Kidney epithelial cell (primary cell): Measurements from ENCODE around the gene SGO2. TPM values are rescaled to one million over a fixed set of nuclear protein-coding genes. Genes with fewer than 3 reads are reported as not detected.
"Not testable (repeated sequence)": the region's sequence is repeated elsewhere in the genome, so short reads cannot be mapped to it uniquely, and the experiment has no call there.

Experiments used
- DNase-seq: peaks from one replicate; pipeline ENCODE4 v3.0.0-alpha.2; 2010; ENCODE audit warnings: low read depth
- H3K27me3 ChIP-seq: 2 replicates; pipeline ENCODE4 v1.6.0; 2011; ENCODE audit warnings: low read length; ENCODE audit not compliant: control insufficient read depth, insufficient read depth
- H3K36me3 ChIP-seq: 2 replicates; pipeline ENCODE4 v1.5.1; 2011; ENCODE audit warnings: low read length; ENCODE audit not compliant: control insufficient read depth, insufficient read depth
- H3K4me3 ChIP-seq: 2 replicates; pipeline ENCODE4 v1.5.1; 2011; ENCODE audit warnings: low read depth, mild to moderate bottlenecking, control low read depth, low read length
- total RNA-seq: library from RNA; depleted of rRNA; stranded (reverse); fragments of >200 nt; gene quantifications from 2 replicates; pipeline ENCODE4 v1.2.3, GENCODE V29; 2015
- TF ChIP-seq, protein P1 (sequence below): IDR thresholded peaks from 2 replicates; pipeline ENCODE4 v1.5.1; 2011; ENCODE audit warnings: mild to moderate bottlenecking, moderate library complexity, low read length, control low read depth, inconsistent platforms; ENCODE audit not compliant: insufficient read depth, poor library complexity, severe bottlenecking

Gene SGO2
- total RNA-seq, 1 donor from 2014 or later = 5.4 TPM

DNA sequence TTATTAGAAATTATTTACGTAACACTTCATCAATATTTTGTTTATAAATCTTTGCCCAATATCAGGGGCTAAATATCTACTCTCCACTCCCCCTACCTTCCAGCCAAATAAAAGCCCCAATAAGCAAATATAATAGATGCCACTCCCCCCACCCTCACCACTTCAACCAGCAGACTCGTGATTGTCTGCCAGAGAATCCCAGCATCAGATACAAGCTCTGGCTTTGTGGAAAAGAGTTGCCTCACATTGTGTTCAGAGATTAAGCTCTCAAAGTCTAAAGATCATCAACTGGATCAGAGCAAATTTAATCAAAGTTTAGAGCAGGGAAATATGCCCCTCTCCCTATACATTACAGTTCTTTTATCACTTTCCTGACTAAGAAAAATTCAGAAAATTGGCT lies 99.3 kb downstream of the SGO2 start:
- H3K27me3 ChIP-seq = no peaks in the 10 kb centered on the region
- DNase-seq = no peak
- TF ChIP-seq, protein P1, sequence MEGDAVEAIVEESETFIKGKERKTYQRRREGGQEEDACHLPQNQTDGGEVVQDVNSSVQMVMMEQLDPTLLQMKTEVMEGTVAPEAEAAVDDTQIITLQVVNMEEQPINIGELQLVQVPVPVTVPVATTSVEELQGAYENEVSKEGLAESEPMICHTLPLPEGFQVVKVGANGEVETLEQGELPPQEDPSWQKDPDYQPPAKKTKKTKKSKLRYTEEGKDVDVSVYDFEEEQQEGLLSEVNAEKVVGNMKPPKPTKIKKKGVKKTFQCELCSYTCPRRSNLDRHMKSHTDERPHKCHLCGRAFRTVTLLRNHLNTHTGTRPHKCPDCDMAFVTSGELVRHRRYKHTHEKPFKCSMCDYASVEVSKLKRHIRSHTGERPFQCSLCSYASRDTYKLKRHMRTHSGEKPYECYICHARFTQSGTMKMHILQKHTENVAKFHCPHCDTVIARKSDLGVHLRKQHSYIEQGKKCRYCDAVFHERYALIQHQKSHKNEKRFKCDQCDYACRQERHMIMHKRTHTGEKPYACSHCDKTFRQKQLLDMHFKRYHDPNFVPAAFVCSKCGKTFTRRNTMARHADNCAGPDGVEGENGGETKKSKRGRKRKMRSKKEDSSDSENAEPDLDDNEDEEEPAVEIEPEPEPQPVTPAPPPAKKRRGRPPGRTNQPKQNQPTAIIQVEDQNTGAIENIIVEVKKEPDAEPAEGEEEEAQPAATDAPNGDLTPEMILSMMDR = no peak
- no peak overlapping the region for H3K4me3 ChIP-seq
- H3K36me3 ChIP-seq = no peaks in the 10 kb centered on the region

DNA sequence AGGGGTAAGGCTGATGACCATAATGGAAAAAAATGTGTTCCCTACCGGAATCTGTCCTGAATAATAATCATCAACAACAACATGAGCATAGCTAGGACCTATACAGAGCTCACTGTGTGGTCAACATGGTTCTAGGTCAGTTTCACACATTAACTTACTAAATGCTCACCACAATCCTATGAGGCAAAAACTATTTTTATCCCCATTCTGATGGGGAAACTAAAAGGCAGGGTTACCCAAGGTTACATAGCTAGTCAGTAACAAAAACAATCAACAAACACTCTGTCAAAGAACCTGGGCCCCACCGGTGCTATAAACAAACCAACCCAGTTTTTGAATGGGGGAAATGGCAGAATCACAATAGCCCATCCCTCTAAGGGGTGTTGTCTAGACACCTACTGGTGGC lies 100.0 kb downstream of the SGO2 start:
- TF ChIP-seq, protein P1 = no peak
- Histone ChIP-seq H3K36me3 (no peaks in the 10 kb centered on the region), H3K4me3 (no peak overlapping the region), H3K27me3 (no peaks in the 10 kb centered on the region)
- no peak for DNase-seq

DNA sequence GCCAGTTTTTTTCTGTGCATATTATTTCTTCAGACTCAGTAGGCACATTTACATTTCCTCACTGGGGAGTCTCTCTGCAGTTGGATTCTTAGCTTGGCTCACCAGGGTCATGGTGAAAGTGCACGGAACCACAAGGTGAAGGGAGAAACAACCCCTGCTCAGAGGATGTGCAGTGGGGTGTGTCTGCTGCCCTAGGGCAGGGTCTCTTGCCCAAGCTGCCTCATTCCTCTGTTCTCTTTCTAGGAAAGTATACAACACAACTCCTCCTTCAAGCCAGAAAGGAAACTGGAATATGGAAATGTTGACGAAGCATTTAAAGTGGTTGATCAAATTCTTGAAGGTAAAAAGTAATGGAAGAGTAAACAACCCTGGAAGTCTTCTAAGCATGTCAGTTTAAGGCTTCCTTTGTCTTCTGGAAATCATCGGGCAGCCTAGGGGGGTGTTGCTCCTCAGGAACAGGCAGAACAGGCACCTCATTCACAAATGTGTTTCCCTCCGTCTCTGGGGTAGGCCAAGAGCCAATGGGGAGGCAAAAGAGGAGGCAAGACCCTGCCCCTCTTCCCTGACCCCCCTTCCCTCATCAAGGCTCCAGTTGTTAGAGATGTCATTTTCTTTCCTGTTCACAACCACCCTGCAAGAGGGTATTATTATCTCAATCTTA lies 101.2 kb downstream of the SGO2 start:
- DNase-seq = no peak
- Histone ChIP-seq H3K4me3 (no peak overlapping the region), H3K36me3 (no peaks in the 10 kb centered on the region), H3K27me3 (no peaks in the 10 kb centered on the region)
- TF ChIP-seq, protein P1 = no peak

DNA sequence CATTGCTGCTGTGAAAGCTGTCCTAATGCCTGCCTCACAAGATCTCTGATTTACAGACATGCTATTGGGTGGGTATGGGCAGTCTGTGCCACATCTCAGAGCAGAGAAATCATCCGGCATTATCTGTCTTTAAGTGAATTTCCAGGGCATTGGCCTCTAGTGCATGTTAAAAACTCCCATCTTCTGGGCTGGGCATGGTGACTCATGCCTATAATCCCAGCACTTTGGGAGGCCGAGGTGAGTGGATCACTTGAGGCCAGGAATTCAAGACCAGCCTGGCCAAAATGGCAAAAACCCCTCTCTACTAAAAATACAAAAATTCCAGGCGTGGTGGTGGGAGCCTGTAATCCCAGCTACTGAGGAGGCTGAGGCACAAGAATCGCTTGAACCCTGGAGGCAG lies 102.5 kb downstream of the SGO2 start:
- not testable (repeated sequence) for H3K27me3 ChIP-seq, DNase-seq, H3K4me3 ChIP-seq, H3K36me3 ChIP-seq

DNA sequence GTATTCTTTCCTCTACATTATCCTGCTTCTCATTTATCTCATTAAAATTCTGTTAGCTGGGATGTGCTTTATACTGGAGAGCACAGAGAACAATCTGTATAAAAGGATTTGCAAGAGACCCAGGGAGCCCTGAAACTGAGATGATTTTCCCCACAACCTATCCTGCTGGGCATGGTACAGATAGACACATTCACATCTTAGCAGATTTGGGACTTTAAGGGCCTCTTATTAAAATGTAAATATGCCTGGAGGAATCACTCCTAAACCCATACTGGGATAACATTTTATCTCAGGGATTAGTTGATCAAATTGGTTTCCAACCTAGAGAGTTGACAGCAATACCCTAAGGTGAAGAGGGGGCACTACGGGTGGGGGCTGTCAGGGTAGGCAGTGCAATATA lies 105.3 kb downstream of the SGO2 start:
- no peak for DNase-seq
- no peak overlapping the region for H3K4me3 ChIP-seq
- no peaks in the 10 kb centered on the region for H3K36me3 ChIP-seq
- no peaks in the 10 kb centered on the region for H3K27me3 ChIP-seq
- TF ChIP-seq, protein P1 = no peak

Other genes starting within 250 kb of the SGO2 start
- gene SPATS2L, start 219.5 kb upstream of the SGO2 start, total RNA-seq = 77.3 and 82.3 TPM in 2 replicates
- gene KCTD18, start 16.1 kb upstream of the SGO2 start, total RNA-seq = 12.2 and 15.3 TPM in 2 replicates
- 0.68 and 0.88 TPM in 2 replicates for gene AOX1, start 59.8 kb downstream of the SGO2 start, total RNA-seq